Stimulated activated CD4-positive, alpha-beta T cell treated with anti-CD3 and anti-CD28 coated beads, Interleukin-2, amount 100 ng/mL, for 48 hours (primary cell): Measurements from ENCODE around the gene RGP1.

ENCODE experiments used
- DNase-seq, 2 donors: peaks; one replicate each; pipeline ENCODE4 v3.0.0-alpha.2; 2020

RGP1 gene

DNA sequence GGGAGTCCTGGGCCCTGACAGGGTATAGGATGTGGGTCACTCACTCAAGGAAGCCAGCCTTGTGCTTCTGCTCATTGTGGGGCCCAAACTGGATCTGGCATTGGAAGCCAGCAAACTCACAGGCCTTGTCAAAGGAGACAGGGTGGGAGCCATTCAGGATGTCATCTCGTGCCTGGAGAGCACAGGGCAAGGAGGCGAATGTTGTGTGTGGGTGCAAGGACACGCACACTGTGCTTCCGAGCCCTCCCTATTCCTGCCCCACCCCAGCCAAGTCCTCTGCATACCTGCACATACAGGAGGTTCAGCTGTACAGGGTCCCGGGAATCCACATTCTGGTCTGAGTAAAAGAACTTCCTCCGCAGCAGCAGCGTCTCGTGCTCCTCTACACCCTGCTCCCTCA is 25.2 kb upstream of the RGP1 start:
- DNase-seq, result no peak

DNA sequence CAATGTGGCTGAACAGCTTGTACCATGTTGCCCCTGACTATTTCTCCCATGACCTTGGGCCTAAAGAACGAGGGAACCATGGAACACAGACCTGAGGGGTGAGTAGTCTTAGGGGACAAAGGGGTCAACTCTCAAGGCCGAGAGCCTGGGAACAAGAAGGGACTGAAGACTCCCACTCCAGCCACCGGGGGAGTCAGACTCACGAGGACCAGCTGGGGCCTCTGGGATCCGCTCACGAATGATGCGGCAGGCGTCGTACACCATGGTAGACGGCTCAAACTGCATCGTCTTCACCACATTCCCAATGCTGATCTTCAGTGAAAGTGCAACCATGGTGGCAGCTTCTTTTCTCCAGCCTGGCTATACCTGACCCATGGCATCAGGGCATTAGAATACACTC is 23.7 kb upstream of the RGP1 start:
- DNase-seq, result no peak

DNA sequence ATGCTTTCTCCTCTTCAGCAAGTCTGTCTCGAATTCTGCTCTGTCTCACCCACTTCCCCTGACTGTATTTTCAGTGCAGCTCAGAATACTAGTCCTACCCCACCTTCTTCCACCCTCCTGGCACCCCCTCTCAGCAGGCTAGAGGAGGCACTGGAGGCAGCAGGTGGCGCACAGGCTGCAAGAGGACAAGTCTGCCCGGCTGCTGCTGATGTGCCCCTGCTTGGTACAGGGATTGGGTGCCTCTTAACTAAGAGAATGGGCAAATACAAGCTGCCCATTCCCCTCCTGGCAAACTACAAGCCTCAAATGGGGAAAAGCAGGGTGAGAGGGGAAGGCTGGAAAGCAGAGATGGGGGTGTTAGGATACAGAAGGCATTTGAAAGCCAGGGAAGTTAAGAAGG is 22.2 kb upstream of the RGP1 start:
- DNase-seq, result no peak

DNA sequence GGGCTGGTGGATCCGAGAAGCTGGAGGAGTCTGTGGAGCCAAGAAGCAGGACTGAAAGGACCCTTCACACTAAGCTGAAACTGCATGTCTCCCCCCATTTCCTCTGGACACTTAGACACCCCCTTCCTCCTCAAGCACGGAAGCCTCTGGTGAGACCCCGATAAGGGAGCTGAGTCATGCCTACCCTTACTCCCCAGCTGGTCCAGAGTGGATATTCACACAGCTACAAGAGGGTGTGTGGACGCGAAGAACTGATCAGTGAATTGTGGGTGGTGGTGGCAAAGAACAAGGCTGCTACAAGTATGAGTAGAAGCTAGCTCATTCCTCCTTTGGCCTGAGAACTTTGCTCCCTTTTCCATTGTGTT is 21.4 kb upstream of the RGP1 start:
- DNase-seq, result no peak

DNA sequence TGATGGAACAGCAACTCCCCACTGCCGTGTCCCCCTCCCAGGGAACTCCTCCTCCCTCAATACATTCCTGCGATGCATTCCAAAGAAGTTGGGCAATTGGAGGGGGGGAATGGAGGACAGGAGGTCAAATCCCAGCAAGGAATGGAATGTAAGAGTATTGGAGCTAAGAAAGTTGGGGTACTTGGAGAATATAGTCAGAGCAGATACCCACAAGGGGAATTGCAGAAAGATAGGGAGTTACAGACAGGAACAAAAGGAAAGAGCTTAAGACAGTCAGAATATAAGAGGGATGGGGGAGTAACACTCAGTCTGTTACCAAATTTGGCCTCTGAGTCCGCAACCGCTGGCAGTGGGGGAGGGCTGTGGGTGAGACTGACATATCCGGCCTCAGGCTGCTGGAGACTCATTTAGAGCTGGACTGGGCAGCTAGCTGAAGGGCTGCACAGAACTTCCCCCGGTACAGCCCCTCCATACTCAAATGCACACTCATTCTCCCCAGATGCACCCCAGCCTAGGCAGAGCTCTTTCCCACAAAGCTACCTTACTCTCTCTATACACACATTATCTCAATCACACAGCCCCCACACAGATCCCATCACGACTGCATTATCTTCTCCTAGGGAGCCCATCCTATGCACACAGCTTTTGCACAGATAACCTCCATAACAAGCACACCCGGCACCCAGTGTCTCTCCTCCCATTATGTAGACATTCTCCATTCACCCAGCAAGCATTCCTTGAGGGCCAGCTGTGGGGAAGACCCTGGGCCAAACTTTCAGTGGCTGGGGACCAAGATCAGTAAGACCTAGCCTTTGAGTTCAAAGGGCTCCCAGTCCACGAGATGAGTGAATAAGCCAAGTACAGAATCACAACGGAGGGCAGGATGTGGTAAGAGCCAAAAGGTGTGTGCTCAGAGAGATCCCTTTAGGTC is 20.8 kb upstream of the RGP1 start:
- DNase-seq, result peak; percentile 35 to 36

DNA sequence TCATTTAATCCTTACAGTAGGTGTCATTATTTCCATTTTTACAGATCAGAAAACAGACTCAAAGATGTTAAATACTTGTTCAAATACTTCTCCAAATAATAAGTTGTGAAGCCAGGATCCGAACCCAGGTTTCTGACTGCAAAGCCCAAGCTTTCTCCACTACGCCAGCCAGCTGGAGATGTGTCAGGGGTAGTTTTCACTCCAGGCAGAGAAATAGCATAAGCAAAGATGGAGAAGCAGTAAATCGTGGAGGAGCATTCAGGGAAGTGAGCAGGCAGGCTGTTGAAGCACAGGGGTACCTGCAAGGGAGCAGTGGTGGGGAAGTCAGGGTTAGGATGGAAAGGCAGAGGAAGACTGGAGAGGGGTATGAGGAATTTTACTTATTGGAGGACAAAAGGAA is 20.0 kb upstream of the RGP1 start:
- DNase-seq, result no peak

DNA sequence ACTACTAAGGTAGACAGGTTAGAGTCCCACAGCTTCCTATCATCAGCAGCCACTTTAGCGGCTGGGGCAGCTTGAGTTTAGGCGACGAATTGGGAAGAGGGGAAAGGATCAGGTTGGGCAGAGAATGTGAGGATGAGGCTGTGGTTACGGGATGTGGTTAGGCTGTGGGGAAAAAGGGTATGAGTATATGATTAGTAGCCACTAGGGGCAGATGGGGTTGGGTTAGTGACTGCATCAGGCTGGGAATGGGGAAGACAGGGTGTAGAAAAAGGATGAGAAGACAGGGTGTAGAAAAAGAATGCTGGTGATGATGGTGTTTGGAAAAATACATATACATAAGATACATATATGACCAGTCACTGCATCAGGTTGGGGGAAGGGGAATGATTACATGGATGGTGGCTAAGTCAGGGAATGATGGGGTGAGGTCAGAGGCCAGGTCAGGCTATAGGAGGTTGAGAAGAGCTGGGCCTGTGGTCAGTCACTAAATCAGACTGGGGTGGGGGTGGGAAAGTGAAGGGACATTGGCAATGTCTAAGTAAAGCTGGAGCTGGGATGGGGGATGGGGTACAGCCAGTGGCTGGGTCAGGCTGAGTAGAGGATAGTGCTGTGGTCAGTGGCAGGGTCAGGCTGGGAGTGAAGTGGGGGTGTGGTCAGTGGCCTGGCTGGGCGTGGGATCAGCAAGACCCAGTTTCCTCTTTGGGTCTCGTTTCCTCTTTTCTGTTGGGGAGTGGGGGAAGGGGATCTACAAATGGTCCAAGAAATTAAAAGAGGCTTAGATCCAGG is 19.2 kb upstream of the RGP1 start:
- DNase-seq, result peak; percentile 26 to 30

DNA sequence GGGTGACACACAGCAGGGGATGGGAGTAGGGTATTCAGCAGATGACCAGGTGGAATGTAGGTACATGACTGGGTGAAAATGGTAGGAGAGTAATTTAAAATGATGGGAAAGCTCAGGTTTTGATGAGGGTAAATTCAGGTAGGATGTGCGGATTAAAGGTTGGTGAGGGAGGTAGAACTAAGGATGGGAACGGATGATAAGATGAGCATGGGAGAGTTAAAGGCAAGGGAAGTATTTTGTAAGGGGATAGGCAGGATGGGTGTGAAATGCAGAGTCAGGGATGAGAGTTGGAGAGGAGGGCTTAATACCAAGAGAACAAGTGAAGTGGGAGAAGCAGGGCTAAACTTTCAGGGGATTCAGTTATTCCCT is 18.6 kb upstream of the RGP1 start:
- no peak for DNase-seq

DNA sequence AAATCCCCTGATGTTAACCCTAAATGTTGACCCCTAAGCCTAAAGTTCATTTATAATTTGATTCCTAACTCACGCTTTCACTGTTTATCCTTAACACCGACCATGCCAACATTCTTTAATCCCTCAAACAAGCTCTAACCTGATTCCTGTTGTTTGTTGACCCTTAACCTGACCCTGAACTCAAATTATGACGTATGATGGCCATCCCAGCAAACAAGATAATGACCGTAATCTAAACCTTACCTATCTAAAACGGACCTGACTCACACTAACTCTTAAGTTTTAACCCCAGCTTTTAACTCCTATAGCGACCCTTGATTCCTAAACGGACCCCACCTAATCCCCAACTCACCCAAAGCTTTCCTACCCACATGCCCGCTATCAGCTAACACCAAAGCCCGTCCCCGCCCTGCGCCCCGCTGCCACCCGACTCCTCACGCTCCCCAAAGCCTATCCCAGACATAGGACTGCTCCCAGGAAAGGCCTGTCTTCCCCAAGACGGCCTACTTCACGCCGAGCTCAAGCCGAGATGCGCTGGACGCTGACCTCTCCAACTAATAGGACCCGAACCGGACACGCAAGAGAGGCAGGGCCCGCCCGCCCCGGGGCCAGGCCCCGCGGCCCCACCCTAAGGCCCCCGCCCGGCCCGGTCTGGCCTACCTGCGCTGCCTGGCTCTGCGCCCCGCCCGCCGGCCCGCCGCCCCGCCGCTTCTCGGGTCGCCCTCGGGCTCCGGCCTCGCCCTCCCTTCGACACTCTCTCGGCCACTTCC is 17.5 kb upstream of the RGP1 start:
- peak; percentile 24 to 27 for DNase-seq

DNA sequence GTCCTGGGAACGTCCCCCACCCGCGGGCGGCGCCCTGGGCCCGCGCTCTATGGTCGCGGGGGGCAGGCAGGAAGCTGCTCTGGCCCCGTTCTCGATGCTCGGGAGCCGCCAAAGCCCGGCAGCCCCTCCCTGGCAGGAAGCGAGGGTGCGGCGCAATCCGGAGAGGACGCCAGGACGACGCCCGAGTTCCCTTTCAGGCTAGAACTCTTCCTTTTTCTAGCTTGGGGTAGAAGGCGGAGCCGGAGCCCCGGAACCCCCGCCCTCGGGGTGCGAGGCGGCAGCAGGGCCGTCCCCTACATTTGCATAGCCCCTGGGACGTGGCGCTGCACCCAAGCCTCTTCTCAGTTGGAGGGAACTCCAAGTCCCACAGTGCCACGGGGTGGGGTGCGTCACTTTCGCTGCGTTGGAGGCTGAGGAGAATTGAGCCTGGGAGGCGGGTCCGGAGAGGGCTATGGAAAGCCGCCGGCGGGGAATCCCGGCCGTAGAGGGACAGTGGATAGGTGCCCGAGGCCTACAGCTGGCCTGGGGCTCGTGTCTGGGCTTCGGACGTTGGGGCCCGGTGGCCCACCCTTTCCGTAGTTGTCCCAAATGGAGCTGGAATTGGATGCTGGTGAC is 16.8 kb upstream of the RGP1 start, which contains the start of the genes CREB3 and TLN1:
TSS of gene CREB3 (plus strand) at position 482 of the 615 bp plus-strand sequence. CDS start at position 589, 107 bp downstream.
TSS of gene TLN1 (minus strand) at position 11 of the 615 bp plus-strand sequence. CDS start 6,501 bp downstream, outside the sequence.
- peak; percentile 91 to 94 for DNase-seq

DNA sequence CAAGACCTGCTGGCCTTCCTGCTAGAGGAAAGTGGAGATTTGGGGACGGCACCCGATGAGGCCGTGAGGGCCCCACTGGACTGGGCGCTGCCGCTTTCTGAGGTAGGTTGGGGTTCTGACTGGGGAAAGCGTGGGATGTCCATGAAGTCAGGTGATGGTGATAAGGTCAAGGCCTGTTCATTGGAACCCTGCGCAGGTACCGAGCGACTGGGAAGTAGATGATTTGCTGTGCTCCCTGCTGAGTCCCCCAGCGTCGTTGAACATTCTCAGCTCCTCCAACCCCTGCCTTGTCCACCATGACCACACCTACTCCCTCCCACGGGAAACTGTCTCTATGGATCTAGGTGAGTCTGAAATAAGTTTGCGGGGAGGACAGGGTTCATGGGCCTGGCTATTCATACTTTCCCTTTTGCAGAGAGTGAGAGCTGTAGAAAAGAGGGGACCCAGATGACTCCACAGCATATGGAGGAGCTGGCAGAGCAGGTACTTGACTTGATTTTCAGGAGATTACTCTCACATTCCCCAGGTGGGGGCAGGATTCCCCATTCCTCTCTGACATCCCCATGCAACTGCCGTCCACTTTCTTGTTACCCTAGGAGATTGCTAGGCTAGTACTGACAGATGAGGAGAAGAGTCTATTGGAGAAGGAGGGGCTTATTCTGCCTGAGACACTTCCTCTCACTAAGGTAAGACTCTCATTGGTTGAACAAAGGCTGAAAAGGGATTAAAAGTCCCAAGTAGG is 16.1 kb upstream of the RGP1 start:
- DNase-seq, result peak; percentile 15 to 26

DNA sequence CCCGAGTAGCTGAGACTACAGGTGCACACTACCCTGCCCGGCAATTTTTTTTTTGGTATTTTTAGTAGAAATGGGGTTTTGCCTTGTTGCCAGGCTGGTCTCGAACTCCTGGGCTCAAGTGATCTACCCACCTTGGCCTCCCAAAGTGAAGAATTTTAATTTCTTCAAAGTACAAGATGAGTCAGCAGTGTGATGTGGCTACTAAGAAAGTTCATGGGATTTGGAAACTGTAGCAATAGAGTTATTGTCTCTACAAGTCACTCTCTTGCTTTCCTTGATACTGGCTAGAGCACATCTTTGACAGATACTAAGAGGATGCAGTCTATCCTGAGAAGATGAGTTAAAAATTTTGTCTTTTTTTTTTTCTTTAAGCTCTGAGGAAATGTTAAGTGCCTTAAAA is 15.0 kb upstream of the RGP1 start:
- DNase-seq, result no peak

DNA sequence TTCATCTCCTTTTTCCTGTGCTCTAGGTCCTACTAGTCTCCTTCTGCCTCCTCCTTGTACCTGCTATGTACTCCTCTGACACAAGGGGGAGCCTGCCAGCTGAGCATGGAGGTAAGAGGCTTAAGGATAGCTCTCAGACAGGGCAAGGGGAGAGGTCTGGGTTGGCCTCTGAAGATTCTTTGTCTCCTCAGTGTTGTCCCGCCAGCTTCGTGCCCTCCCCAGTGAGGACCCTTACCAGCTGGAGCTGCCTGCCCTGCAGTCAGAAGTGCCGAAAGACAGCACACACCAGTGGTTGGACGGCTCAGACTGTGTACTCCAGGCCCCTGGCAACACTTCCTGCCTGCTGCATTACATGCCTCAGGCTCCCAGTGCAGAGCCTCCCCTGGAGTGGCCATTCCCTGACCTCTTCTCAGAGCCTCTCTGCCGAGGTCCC is 12.9 kb upstream of the RGP1 start:
- DNase-seq, result peak; percentile 46 to 55

DNA sequence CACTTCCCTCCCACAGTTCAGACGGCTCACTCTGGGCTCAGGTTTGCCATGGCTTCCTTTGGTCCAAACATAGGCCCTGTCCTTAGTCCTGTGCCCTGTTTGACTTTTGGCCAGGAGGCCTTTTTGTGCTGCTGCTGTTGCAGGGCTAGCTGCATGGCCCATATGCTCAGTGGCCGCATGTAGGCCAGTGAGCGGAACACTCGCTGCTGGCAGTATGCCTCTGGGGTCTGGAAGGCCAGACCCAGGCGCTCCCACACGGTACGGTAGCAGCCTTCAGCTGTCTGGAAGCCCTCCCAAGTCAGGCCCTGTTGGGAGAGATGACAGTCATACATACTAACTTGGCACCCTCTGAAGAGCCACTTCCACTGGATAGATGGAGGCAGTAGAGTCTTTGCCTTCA is 11.9 kb upstream of the RGP1 start:
- DNase-seq, result no peak

DNA sequence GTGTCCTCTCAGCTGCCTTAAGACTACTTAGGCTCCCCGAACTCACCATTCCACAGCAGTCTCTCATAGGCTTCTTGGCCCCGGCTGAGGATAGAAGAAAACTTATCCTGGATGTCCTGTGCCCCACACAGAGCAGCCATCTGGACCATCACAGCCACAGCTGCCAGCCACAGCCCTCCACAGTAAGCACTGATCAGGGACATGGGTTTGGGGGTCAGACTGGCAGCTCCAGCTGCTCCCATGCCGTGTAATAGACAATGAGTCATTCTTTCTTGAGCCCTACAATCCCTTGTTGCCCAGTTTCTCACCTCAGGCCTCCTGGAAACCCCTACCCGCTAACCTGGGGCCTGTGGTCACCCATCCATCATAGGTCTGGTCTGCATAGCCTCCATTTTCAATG is 10.9 kb upstream of the RGP1 start:
- no peak for DNase-seq

DNA sequence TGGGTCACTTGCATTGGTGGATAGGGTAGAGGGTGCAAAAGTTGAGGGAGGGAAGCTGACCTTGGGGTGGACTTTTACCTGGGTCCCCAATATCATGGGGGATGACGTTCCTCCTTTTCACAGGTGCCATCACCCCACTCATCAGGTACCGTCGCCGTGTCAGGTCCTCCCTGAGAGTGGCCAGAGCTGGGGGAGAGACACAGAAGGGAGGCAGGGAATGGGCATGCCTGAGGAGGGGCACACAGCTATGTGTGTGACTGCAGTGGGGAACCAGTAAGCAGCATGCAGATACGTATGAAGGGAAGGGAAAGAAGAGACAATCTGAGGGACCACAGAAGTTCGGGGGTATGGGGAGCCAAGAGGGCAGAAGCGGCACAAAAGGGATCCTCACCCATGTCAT is 10.2 kb upstream of the RGP1 start:
- no peak for DNase-seq

DNA sequence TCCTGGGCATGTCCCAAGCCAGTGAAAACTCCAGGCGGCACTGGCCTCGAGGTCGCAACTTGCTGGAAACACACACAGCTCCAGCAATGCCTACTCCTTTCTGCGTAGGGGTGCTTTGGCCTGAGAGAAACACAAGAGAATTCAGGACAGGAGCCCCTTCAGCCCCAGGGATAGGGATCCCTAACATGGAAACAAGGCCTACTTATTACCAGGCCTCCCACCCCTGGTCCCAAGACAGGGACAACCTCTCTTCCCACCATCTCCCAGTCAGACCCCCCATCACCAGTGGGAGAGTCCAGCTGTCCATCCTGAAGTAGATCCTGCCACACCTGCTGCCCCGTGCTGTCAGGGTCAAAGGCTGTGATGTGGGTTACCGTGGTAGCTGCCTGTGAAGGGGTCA is 8.8 kb upstream of the RGP1 start:
- no peak for DNase-seq

DNA sequence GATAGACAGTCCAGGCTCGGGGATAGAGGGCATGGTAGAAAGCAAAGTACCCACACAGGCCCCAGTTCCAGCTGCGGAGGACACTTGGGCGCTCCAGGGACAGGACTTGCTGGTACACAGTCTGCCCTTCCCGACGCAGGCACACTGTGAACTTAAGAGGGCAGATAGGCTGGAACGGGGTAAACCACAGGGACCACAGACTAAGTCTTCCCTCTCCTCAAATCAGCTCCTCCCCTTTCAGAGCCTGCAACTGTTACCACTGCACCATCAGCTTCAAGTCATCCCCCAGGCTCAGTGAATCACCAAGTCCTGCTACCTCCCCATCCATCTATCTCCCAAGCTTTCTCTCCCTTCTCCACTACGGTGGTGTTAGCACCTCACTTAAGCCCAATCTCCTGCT is 7.3 kb upstream of the RGP1 start:
- DNase-seq, result no peak

DNA sequence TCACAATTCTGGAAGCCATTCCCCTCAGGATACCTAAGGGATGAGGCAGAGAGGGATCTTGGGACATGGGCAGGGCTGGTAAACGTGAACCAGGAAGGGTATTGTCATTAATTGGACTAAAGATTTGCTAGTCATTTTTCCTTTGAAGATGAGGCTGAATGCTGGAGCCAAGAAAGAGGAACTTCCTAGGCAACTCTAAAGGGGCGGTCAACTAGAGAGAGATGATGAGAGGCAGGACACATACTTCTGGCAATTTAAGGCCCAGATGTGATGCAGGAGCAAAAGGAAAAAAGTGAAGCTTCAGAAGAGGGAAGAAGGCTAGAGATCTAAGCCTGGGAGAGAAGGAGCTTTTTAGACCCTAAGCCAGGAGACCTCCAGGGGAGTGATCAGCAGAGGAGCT is 5.6 kb upstream of the RGP1 start:
- DNase-seq, result no peak

DNA sequence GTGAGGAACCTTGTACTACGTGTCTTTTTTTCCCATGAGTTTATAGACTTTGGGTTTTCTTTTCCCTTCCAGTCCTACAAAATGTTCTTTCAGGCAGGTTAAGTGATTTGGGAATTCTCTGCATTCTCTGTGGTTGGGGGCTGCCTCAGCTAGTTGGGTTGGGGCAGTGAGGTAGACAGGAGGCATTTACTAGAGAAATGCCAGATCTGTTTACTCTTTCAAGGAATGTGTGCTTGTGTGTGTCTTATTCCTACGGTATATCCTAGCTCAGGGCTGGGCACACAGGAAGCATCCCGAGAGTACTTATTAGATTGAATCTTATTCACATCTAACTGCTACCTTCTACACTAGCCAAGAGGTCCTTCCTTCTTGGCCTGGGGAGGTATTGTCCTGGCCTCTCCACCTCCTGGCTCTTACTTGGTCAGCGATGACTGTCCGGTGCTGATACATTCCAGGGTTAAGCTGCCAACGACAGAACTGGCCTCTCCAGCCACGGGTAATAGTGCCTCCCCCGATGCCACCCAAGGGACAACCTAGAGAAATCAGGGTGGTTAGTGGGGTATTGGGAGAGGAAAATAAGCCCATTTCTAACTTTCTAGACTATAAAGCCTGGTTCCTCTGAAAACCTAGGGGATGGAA is 5.1 kb upstream of the RGP1 start:
- DNase-seq, result no peak

DNA sequence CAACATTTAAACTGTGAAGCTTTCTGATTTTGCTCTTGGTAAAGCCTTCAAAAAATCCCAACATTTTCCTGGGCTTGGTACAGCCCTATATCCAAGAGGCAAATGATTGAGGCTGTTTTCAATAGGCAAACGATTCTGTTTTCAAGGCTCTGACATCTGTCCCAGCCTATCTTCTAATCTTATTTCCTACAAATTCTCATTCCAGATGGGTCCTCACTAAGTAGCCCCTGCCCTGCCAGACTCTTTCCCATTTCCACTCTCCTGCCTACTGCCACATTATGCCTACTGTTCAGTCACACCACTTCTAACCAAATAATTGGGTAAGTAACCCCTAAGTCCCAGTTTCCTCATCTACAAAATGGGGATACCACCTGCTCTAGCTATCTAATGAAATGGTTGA is 3.5 kb upstream of the RGP1 start:
- no peak for DNase-seq

DNA sequence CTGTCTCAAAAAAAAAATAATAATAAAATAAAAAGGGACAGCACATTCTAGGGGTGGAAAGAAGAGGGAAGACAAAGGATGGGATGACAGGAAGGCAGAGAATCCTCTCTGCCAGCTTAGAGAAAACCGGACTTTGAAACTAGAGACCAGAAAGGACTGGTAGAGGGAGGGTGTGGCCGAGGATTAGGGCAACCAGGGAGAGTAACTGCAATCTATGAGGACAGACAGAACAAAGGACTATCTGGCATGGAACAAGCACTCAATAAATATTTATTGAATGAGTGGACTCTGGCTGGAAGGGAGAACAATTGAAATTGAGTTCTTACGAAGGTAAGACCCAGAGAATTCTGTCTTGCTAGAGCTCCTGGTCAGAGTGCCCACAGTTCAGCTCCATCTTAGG is 2.5 kb upstream of the RGP1 start:
- DNase-seq, result no peak
